Measurements from ENCODE around the gene LRRC1. TPM values are rescaled to one million over a fixed set of nuclear protein-coding genes. Genes with fewer than 3 reads are reported as not detected.
"Not testable (repeated sequence)": the region's sequence is repeated elsewhere in the genome, so short reads cannot be mapped to it uniquely, and the experiment has no call there.

The LRRC1 gene
- 7.4 and 8.6 TPM in 2 replicates for total RNA-seq (2014; rRNA removed; shearing (Covaris generic))

DNA sequence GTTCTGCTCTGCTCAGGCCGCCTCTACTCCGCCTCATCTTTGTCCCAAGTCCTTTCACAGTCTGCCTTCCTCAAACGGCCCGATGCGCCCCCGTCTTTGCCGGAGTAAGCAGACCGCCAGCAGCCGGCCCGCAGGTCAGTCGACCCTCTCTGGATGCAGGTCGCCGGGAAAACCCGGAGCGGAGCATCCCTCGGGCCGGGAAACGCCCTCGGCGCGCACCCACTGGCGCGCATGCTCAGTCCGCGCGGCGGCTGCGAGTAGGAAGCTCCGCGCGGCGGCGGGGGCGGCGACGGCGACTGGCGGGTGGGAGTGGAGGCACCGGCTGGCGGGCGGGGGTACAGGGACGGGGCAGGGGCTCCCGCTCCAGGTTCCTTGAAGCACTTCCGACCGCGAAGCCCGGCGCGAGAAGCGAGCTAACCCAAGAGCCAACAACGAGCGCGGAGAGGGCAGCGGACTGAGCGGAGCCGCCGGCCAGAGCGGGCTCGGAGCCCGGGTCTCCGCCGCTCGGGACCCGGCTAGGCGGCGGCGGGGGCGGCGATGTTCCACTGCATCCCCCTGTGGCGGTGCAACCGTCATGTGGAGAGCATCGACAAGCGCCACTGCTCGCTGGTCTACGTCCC is at the start of gene LRRC1:
LRRC1 (plus strand) TSS at position 286 of the 620 bp plus-strand sequence; CDS start at position 538, 252 bp downstream.
- in situ Hi-C loops (cut with HindIII; ENCODE audit: low sequenced_read_pairs), result no loop called here
- peak; percentile 81 for DNase-seq (ENCODE audit: low spot score)

DNA sequence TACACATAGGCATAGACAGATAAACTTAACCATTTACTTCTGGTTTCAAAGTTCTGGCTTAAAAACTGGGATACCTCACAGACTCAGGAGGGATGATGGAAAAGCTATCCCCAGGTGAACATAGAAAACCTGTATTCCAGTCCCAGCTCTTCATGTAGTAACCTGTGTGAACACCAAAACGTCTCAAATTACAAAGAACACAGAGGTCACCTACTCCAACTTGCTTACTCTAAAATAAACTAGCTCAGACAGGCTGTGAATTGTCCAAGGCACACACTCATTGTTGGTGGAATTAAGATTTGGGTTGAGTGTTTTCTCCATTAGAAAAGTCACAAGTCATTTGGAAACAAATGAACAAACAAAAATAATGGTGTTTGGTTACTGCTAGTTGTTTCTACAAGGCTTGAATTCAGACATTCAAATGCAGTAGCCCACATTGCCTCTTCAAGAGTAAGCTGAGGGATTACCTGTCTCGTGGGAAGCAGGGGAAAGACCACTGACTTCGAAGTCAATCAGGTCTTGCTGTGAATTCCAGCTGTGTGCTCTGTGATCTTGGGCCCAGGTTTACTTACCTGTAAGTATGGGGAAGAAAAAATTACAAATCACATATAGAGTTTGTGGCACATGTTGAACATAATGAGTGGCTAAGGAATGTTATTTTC is 48.2 kb upstream of the LRRC1 start:
- no peak for DNase-seq (ENCODE audit: low spot score)
- in situ Hi-C loops (cut with HindIII; ENCODE audit: low sequenced_read_pairs), result no loop called here

DNA sequence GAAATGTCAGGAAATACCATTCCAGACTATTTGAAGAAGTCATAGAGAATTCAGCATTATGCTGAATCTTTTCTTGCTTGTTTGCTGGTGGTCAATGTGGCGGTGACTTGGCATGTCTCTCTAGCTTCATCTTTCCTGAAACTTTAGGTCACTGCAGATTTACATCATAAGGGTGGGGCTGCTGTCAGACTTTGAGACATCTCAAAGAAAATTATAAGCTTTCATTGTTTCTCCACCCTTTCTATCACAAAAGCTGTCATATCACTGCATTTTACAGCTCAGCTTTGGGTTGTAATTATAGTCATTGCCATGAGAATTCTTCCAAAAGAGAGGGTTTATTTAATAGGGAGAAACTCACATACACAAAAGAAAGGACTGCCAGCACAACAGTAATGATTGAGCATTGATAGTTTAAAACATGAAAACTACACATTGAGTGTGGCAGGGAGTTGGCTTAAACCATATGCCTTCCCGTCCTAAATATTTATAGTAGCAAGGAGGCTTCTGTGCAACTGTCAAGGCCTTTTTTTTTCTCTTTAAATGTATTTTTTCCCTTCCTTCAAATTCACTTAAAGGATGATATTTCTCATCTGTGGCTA is 44.7 kb upstream of the LRRC1 start:
- no peak for DNase-seq (ENCODE audit: low spot score)
- in situ Hi-C loops (cut with HindIII; ENCODE audit: low sequenced_read_pairs), result no loop called here

DNA sequence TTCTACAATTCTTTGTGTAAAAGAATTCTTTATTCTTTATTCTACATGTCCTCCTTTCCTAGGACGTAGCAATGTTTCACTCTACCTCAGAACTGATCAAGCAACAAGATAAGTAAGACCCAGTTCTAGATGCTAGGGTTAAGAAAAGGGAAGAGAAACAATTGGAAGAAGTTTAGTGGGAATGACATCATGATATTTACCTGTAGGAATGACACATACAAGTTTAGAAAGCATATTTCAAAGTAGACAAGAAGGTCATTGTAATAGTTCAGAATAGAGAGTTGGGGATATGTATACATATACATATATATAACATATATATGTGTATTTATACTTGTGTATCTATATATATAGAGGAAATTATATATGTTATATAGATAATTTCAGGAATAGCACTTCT is 43.4 kb upstream of the LRRC1 start:
- no peak for DNase-seq (ENCODE audit: low spot score)
- in situ Hi-C loops (cut with HindIII; ENCODE audit: low sequenced_read_pairs), result no loop called here

DNA sequence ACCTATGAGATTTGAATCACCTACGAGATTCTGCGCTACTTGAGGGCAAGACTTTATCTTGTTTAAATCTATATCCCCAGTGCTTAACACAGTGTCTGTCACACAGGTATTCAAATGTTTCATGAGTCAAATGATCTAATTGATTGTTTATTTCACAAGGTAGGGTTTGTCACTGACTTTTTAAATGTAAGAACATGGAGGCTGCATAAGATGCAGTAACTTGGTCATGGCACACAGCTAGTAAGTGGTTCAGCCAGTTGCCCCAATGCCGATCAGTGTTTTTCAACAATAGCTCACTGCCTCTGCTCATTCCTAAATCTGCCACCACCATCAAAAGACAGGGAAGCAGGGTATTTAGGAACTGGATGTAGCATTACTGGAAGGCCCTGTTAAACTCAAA is 42.4 kb upstream of the LRRC1 start:
- DNase-seq (ENCODE audit: low spot score), result no peak
- in situ Hi-C loops (cut with HindIII; ENCODE audit: low sequenced_read_pairs), result no loop called here

DNA sequence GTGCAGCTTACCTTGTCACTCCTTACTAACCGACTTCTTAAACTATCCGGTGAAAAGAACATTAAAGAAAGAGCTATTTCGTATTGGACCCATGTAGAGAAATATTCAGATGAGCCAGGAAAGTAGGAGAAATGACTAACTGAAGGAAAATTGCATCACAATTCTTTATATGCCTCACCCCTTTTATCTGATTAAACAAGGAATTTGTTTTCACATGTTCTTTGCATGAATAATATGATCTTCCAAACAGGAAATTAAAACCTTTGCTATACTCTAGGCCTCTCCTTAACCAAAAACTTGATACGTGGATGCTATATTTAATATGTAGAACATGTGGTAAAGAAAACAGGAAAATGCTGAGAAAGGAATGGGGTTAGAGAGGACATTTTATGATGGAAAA is 41.9 kb upstream of the LRRC1 start:
- in situ Hi-C loops (cut with HindIII; ENCODE audit: low sequenced_read_pairs), result no loop called here
- no peak for DNase-seq (ENCODE audit: low spot score)

DNA sequence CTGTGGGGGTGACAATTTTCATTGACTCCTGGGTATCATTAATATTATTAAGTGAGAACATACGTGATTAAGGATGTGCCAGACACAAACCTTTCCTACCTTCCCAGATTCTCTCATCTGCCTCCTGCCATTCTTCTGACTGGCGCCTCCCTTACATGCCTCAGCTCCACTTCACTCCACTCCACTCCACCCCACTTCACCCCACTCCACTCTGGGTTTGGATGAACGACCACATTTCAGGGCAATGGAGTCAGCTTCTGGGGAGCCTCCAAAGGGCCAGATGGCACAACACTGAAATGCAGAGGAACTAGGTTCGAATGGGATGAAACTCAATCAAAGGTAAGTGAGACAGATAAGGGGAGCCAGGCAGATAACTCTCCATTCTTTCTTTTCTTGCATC is 40.5 kb upstream of the LRRC1 start:
- in situ Hi-C loops (cut with HindIII; ENCODE audit: low sequenced_read_pairs), result no loop called here
- no peak for DNase-seq (ENCODE audit: low spot score)

DNA sequence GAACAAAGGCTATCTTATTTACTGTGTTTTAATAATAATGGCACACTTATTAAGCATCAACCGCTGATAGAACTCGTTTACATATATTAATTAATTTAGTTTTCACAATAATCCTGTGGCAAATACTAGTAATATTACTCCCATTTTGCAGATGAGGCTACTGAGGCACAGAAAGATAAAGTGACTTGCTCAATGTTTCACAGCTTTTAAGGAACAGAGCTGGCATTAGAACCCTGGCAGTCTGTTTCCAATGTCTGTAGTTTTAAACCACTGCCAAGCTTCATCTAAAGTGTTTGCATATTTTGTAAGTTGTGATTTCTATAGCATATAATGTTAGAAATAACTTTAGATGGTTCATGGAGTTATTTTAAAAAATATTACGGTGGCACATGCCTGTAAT is 38.4 kb upstream of the LRRC1 start:
- in situ Hi-C loops (cut with HindIII; ENCODE audit: low sequenced_read_pairs), result no loop called here
- DNase-seq (ENCODE audit: low spot score), result no peak

DNA sequence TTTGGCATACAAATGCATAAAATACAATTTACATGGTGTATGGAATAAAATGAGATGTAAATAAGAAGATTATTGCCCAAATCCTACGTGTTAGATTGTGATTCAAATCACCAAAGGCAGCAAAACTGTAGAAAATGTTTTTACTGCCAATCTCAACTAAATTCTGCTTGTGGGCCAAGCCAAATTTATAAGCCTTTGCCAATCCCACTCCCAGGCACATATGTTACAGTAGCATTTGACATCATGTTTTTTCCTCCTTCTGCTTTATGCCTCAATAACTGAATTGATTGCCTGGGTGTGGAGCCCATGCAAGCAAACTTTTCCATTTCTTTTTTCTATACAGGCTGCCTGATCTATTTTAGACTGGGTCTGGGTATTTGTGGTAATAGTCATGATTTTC is 36.3 kb upstream of the LRRC1 start:
- in situ Hi-C loops (cut with HindIII; ENCODE audit: low sequenced_read_pairs), result no loop called here
- no peak for DNase-seq (ENCODE audit: low spot score)

DNA sequence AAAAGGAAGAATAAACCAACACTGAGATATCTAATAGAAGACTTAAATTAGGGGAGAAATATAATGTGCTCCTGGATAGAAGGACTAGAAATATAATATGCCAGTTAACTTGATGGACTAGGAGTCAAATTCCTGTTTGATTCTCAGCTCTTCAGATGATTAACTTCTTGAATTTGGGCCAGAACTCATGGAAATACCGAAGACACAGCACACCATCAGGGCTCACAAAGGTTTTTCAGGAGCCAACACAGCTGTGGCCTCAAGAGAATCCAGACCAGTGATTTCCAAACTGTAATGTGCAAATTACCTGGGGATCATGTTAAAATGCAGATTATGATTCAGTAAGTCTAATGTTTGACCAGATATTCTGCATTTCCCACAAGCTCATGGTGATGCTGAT is 33.8 kb upstream of the LRRC1 start:
- in situ Hi-C loops (cut with HindIII; ENCODE audit: low sequenced_read_pairs), result no loop called here
- no peak for DNase-seq (ENCODE audit: low spot score)

DNA sequence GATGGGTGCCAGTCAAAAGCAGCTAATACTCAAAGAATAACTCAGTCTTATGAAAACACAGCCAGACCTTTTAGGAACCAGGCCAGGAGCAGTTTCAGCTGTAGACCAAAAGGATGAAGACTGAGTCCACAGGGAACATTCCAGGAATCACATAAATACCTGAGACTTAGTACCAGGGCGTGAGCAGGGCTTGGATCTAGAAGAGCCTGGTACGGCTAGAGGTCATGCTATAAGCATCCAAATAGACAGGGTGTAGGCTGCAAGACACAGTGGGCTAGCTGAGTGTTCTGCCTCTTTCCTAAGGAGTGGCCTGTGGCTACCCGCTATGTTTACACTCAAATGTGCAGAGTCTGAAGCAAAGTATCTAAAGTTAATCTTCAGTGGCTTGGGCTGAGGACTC is 29.5 kb upstream of the LRRC1 start:
- in situ Hi-C loops (cut with HindIII; ENCODE audit: low sequenced_read_pairs), result no loop called here

DNA sequence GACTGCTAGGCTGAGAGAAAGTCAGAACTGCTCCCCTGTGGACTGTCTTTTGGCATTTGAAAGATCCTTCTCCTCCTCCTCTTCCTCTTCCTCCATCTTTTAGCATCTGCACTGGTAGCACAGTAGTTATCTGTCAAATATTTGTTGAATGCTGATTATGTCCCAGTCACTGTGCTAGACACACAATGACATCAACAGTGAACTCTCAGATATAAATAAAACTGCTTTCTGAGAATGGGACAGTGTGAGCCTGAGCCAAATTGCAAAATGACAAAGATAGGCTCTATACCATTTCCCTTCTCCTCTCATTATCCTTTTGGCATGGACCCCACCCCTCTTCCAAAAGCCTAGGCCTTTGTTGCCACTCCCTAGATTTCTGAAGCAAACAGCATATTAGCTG is 27.9 kb upstream of the LRRC1 start:
- in situ Hi-C loops (cut with HindIII; ENCODE audit: low sequenced_read_pairs), result no loop called here
- DNase-seq (ENCODE audit: low spot score), result no peak

More for the DNA sequence above, 29.5 kb upstream of the LRRC1 start:
- no peak for DNase-seq (ENCODE audit: low spot score)

DNA sequence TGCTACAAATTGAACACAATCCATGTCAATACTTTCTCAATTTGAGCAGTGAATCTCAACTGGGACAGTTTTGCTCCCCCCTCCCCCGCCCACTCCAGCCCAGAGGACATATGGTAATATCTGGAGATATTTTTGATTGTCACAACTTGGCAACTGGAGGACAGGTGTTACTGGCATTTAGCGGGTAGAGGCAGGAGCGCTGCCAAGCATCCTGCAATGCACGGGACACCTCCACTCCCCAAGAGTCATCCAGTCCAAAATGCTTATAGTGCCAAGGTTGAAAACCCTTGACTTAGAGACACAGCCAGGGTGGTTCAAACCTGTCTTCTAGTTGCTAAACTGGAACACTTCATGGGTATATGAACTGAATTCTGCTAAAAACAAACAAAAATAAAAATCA is 26.9 kb upstream of the LRRC1 start:
- in situ Hi-C loops (cut with HindIII; ENCODE audit: low sequenced_read_pairs), result no loop called here
- no peak for DNase-seq (ENCODE audit: low spot score)

DNA sequence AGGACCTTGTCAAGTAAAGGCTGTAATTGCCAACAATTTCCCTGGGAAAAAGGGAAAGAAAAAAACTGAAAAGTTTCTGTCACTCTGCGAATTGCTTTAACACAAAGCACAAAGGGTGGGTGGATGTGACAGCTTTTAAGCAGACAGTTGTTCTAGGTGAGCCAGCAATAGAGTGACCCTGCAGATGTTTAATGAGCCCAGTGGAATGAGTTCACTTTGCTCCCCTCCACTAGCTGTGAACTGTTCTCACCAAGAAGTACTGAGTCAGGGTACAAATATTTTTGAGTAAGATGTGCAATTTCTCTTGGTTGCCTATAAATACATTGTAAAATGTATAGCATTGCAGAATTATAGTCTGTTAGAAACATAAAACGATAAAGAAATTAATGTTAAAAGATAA is 26.2 kb upstream of the LRRC1 start:
- in situ Hi-C loops (cut with HindIII; ENCODE audit: low sequenced_read_pairs), result no loop called here
- DNase-seq (ENCODE audit: low spot score), result no peak

DNA sequence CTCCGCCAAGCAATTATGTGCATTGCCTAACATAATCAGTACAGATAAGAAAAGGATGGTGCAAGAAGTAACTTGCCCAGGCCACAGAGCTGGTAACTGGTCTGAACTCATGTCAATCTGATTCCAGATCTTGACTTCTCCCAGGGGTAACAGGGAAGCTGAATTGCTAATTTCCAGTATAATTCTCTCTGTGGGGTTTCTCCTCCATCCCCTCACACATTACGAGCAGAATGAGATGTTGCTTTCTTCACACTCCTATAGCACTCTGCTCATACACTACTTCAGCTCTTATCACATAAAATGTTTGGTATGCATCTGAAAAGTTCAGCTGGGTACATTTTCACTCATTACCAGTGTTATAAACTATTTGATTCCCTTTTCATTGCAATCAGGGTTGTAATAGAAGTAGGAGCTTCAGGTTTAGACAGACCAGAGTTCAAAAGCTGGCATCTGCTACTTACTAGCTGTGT is 24.0 kb upstream of the LRRC1 start:
- no peak for DNase-seq (ENCODE audit: low spot score)
- in situ Hi-C loops (cut with HindIII; ENCODE audit: low sequenced_read_pairs), result no loop called here

DNA sequence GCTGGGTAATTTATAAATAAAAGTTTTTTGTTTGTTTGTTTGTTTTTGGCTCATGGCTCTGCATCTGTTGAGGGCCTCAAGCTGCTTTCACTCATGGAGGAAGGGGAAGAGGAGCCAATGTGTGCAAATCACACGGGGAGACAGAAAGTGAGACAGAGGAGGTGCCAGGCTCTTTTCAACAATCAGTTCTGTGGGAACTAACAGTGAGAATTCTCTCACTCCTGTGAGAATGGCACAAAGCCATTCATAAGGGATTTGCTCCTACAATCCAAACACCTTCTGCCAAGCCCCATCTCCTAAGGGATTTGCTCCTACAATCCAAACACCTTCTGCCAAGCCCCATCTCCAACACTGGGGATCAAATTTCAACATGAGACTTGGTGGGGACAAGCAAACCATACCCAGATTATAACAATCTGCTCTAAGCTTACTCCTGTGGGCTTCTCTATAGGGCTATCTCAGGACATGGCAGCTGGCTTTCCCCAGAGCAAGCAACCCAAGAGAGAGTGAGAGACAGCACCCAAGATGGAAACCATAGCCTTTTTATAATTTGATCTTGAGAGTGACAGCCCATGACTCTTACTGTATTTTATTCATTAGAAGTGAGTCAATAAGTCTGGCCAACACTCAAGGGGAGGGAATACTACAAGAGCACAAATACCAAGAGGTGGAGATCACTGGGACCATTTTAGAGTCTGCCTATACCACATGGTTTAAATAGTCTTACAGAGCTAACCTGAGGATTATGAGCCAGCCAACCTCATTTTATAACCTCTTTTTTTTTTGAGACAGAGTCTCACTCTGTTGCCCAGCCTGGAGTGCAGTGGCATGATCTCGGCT is 22.8 kb upstream of the LRRC1 start:
- no peak for DNase-seq (ENCODE audit: low spot score)
- in situ Hi-C loops (cut with HindIII; ENCODE audit: low sequenced_read_pairs), result no loop called here

DNA sequence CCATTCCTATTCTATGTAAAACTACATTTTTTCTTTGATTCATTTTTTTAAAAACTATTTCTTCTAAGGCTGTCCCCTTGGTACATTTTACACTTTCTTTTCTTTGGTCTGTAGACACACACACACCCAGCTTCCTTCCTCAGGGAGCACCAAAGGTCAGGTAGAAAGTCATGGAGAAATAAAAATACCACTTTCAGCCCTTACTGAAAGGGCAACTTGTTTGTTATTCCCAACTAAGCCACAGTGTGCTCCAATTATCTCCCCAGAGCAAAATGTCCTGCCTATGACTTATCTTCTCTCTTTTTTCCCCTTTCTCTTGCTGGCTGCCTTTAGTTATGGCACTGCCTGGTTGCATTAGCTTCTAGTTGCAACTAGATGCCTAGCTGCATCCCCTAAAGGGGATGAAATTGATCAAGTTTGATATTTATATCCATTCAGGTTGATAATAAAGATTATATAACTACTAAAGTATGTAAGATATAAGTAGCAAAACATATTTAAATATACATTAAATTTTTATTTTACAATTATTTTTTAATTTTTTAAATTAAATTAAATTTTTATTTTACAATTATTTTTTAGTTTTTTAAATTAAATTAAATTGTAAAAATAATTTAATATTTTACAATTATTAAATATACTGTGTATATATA is 21.6 kb upstream of the LRRC1 start:
- DNase-seq (ENCODE audit: low spot score), result no peak
- in situ Hi-C loops (cut with HindIII; ENCODE audit: low sequenced_read_pairs), result no loop called here

DNA sequence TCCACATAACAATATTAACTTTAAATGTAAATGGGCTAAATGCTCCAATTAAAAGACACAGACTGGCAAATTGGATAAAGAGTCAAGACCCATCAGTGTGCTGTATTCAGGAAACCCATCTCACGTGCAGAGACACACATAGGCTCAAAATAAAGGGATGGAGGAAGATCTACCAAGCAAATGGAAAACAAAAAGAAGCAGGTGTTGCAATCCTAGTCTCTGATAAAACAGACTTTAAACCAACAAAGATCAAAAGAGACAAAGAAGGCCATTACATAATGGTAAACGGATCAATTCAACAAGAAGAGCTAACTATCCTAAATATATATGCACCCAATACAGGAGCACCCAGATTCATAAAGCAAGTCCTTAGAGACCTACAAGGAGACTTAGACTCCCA is 18.7 kb upstream of the LRRC1 start:
- in situ Hi-C loops (cut with HindIII; ENCODE audit: low sequenced_read_pairs); DNase-seq (ENCODE audit: low spot score): not testable (repeated sequence)

DNA sequence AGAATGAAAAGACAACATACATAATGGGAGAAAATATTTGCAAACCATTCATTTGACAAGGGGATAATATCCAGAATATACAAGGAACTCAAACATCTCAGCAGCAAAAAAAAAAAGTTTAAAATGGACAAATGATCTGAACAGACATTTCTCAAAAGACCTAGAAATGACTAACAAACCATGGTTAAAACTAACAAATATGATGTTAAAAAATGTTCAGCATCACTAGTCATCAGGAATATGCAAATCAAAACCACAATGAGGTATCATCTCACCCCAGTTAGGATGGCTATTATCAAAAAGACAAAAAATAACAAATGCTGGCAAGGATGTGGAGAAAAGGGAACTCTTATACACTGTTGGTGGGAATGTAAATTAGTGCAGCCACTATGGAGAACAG is 9.8 kb upstream of the LRRC1 start:
- in situ Hi-C loops (cut with HindIII; ENCODE audit: low sequenced_read_pairs); DNase-seq (ENCODE audit: low spot score): not testable (repeated sequence)
